ENCODE data around the gene UBE3C.

- TF ChIP-seq POLR2A (IDR thresholded peaks at IDR 0.05) (no peak), CTCF (IDR thresholded peaks at IDR 0.05) (no peak)
These were observed 171.4 kb downstream of the UBE3C start for GRCh38 chr7:157309988-157310668.
